Fibroblast of skin of right quadriceps (primary cell): ENCODE results near the gene BET1L.
A peak's percentile ranks its signal among the peaks of the same experiment; 100 is the strongest.
"Not testable (repeated sequence)": the region's sequence is repeated elsewhere in the genome, so short reads cannot be mapped to it uniquely, and the experiment has no call there.

Experiments
- DNase-seq: peaks from one replicate; pipeline ENCODE4 v3.0.0-alpha.2; 2013

BET1L gene

DNA sequence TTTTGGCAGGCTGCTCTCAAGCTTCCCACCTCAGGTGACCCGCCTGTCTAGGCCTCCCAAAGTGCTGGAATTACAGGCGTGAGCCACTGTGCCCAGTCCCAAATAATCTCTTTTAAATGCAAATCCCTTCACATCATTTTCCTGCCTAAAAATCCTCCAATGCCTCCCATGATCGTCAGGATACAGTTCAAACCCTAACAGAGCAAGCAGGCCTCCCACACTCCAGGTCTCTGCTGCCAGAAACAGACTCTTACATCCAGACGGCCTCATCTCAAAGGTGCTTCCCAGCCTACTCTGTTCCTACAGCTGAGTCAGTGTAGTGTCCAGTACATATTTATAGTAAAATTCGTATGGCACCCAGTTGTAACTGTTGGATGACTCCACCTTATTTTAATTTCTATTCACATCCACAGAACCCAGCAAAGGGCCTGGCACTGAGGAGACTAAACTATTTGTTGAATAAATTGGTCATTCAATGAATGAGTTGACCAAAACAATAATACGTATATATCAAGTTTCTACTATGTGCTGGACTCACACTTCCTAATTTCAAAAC lies 20.7 kb upstream of the BET1L start:
- no peak for DNase-seq

DNA sequence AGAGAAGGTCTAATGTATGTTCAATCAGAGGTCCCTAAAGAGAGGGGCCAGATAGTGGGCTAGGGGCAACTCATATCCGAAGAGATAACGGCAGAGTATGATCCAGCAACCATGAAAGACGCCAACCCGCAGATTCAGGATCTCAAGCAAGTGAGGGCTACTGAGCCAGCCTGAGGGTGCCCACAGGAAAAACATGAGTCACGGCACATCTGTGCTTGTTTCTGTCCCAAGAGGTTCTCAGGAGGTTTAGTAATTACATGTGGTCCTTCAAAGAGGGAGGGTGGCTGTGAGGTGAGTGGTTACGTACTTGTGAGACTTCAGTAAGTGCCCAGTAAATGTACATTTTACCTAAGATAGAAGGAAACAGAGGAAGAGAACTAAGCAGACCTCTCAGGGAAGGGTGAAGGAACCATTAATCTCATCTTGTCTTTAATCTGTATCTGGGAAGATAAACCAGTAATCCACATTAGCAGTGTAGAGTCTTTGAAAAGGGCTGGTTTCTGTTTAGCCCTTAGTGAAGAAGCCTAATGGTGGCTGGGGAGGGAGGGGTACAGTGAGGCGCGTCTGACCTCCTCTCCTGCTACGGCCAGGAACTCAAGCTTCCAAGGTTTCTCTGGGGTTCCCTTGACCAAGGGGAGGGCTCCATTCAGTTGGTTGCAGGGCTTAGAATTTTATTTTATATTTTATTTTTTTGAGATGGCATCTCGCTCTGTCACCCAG lies 18.7 kb upstream of the BET1L start:
- DNase-seq = no peak

- no peak for DNase-seq
Measured at GRCh38 chr11:224424-224823, 17.2 kb upstream of the BET1L start.

DNA sequence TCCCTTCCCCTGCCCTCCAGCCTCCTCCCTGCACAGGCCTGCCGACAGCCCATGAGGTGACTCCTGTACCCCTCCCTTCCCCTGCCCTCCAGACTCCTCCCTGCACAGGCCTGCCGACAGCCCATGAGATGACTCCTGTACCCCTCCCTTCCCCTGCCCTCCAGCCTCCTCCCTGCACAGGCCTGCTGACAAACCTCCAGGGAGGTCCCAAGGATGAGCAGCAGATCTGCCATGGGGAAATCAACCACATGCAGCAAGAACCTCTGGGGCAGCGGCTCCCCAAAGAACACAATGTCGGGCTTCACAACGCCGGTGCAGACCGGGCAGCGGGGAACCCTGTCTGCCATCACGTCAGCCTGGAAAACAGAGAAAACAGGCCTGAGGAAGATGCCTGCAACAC lies 16.7 kb upstream of the BET1L start:
- DNase-seq = no peak

- DNase-seq = no peak
Measured at GRCh38 chr11:223026-223789, 16.0 kb upstream of the BET1L start.

GRCh38 chr11:221998-222789 lies 15.0 kb upstream of the BET1L start:
- no peak for DNase-seq

DNA sequence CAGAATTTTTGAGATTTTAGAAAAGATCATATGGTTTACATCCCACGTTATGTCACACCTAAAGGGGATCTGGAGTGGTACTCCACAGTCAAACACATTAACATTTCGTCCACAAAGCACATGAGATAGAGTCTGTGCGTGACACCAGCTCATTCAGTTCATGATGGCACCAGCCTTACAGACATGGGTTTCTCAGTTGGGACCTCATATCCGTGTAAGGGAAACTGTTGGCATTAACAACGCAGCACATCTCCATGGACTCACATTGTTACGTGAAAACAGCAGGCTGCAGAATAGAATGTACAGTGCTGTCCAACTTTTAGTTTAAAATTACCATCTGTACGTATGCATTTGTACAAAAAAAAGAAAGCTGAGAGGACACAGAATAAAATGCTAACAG lies 14.3 kb upstream of the BET1L start:
- no peak for DNase-seq

DNA sequence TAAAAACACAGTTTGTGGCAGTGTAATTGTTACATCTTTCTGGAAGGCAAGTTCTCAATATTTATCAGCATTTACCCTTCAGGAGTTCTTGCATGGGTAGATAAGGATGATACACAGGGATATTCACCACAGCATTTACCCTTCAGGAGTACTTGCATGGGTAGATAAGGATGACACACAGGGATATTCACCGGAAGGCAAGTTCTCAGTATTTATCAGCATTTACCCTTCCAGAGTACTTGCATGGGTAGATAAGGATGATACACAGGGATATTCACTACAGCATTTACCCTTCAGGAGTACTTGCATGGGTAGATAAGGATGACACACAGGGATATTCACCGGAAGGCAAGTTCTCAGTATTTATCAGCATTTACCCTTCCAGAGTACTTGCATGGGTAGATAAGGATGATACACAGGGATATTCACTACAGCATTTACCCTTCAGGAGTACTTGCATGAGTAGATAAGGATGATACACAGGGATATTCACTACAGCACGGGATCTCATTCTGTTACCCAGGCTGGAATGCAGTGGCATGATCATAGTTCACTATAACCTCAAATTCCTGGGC lies 13.5 kb upstream of the BET1L start:
- not testable (repeated sequence) for DNase-seq

DNA sequence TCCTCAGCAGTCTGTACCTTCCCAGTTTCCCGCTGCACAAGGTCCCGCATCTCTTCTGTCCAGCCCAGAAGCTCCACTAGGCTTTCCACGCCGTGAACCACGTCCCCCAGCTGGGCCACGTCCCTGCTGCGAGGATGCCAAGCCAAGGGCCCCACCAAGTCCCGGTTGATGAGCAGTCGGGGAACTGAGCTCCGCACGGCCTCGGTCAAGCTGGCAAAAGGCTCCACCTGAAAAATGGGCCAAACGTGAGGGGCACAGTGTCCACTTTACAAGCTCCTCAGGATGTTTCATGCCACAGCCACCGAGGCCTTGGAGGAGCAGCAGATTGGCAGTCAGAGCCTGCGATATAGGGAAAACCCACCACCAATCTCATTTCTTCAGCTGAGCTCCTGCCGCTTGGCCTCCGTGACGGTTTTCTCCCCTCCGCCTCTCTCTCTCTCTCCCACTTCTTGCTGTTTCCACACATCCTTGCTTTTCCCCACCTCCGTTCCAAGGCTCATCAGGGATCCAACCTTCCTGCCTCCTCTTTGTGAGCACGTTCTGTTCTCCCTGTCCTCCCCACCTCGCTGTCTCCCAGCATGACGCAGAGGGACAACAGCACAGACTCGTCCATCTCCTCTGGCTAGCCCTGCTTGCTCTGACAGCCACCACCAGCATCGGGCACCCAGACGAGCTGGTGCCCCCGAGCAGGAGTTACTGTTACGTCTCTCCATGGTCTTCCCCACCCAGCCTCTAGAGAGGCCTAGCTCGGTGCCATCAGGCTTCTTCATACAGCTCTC lies 11.8 kb upstream of the BET1L start:
- no peak for DNase-seq

DNA sequence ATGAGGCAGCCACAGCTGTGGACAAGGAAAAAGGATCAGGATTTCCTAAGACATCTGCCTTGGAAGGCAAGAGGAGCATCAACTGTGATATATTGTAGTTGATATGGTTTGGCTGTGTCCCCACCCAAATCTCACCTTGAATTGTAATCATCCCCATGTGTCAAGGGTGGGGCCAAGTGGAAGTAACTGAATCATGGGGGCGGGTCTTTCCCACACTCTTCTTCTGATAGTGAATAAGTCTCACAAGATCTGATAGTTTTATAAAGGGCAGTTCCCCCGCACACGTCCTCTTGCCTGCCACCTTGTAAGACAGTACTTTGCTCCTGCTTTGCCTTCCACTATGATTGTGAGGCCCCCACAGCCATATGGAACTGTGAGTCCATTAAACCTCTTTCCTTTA lies 10.5 kb upstream of the BET1L start:
- no peak for DNase-seq

DNA sequence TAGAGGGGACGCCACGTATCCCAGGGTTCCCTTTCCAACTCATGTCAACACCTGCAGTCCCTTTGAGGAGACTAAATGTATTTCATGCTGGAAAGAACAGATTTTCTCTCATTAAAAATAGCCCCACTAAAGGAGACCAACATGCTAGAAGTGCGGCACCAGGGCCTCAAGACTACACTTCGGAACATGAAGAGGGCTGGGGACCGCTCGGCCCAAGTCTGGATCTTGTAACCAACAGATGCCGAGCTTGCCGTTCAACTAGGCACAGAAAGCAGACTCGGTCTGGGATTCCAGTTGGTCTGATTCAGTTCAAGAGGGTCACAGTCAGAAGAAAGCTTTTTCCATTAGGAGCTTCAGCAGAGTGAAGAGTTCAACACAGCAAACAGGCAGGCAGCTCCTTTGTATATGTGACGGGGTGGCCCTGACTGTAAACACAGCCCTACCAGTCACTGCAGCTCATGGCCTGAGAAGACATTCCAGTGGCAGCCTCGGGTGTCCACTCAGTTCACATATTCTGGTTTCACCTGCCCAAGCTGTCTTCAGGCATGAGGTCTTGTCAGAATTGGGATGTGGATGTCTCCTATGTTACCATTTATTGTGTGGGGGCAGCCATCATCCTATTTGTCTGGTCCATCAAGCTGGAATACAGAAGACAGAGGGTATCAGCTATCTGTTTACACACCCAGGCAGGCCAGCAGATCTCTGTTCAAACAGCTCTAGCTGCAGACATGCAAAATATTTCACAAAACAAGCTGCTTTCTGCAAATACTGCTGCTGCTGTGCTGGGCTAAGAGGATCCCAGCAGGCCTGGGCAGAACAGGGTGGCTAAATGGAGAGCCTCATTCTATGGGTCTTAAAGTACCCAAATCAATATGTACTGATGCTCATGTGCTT lies 9.1 kb upstream of the BET1L start:
- no peak for DNase-seq

DNA sequence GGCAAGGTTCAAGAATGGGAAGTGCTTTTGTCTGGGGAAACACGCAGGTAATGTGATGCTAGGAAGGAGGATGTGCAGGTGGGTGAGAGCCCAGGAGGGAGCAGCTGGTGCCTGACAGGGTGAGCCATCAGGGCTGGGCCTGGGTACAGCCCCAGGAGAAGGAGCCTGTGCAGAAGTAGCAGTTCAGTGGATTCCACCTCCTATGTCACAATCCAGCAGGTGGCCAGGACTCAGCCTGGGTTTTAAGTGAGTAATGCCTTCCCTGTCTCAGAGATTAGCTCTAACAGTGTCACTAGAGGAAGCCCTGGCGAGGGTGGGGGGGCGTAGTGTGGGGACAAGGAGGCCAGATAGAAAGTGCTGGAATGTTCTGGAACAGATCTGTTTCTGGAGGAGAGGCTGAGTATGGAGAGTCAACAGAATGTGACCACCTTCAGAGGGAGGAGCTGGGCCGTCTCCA lies 8.4 kb upstream of the BET1L start:
- DNase-seq = no peak

DNA sequence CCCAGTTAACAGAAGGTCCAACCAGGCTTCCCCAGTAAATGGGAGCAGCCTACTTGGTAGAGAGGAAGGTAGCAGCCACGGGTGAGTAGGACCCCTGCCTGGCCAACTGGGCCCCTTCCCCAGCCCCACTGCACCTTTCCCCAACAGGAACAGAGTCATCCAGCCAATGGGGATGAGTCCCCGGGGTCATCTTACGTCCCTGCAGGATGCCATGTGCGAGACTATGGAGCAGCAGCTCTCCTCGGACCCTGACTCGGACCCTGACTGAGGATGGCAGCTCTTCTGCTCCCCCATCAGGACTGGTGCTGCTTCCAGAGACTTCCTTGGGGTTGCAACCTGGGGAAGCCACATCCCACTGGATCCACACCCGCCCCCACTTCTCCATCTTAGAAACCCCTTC lies 6.9 kb upstream of the BET1L start:
- no peak for DNase-seq

- DNase-seq = no peak
Measured at GRCh38 chr11:213111-213510, 5.9 kb upstream of the BET1L start.

GRCh38 chr11:212150-213100 lies 5.2 kb upstream of the BET1L start:
- DNase-seq = no peak

- DNase-seq = no peak
Measured at GRCh38 chr11:211741-212140, 4.5 kb upstream of the BET1L start.

DNA sequence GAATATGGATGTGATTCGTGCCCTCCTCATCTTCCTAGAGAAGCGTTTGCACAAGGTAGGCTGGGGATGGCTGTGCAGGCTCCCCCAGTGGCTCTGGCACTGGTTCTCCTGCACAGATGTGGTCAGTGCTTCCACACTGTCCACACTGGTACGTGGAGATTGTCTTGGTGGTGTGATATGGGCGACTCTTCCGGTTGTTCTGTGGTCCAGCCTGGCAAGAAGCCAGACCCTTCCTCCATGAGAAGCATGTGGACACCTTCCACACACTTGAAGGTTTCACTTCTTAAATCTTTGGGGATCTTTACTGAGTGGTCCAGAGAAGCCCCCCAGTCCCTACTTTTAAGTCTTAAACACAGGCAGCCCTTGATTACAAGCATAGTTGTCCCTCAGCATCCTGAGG lies 4.1 kb upstream of the BET1L start:
- no peak for DNase-seq

DNA sequence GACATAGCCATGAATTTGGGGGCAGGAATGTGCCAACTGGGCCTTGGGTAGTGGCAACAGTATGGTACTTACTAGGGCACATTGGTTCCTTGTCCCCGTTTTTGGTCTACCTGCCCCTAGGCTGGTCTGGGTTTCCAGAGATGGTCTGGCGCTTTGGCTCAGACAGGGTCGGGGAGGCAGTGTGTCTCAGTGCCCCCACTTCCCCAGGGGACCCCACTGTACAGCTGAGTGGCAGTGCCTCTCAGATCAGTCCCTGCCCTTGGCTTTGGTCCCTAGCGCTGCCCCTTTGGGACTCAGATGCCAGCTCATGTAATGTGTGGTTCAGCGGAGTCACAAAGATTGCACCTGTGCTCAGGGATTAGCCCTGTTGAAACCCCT lies 3.6 kb upstream of the BET1L start:
- DNase-seq = no peak

- DNase-seq = peak; percentile 79
Measured at GRCh38 chr11:210122-210802, 3.1 kb upstream of the BET1L start.
